Progenitor cell of endocrine pancreas (in vitro differentiated cells): ENCODE measurements around the gene ZKSCAN8. TPM values are rescaled to one million over a fixed set of nuclear protein-coding genes. Genes with fewer than 3 reads are reported as not detected.
"Not testable (repeated sequence)": the region's sequence is repeated elsewhere in the genome, so short reads cannot be mapped to it uniquely, and the experiment has no call there.

Experiments
- DNase-seq: peaks from one replicate; pipeline ENCODE4 v3.0.0; 2021; ENCODE audit warnings: low spot score; ENCODE audit not compliant: unreplicated experiment
- H3K27ac Mint-ChIP-seq: 2 replicates; pipeline ENCODE4 v1.8.0; 2021; ENCODE audit warnings: mild to moderate bottlenecking, moderate library complexity, mixed read lengths
- H3K27me3 Mint-ChIP-seq: 2 replicates; pipeline ENCODE4 v1.8.0; 2021; ENCODE audit warnings: mixed read lengths
- H3K36me3 Mint-ChIP-seq: 2 replicates; pipeline ENCODE4 v1.8.0; 2022; ENCODE audit warnings: mixed read lengths; ENCODE audit not compliant: insufficient read depth
- H3K4me1 Mint-ChIP-seq: 2 replicates; pipeline ENCODE4 v1.8.0; 2021; ENCODE audit warnings: low read depth, mixed read lengths
- H3K4me3 Mint-ChIP-seq: 2 replicates; pipeline ENCODE4 v1.8.0; 2021; ENCODE audit warnings: low read depth, mild to moderate bottlenecking, moderate library complexity, mixed read lengths
- H3K9me3 Mint-ChIP-seq: 2 replicates; pipeline ENCODE4 v1.8.0; 2021; ENCODE audit warnings: low read depth, mixed read lengths
- CTCF ChIP-seq: fragments of 200-600 bp; sonication (generic); IDR thresholded peaks from one replicate; pipeline ENCODE4 v1.5.0; 2021; ENCODE audit warnings: antibody characterized with exemption, mild to moderate bottlenecking; ENCODE audit not compliant: unreplicated experiment
- total RNA-seq: library from RNA; stranded (reverse); gene quantifications from 2 replicates; pipeline ENCODE4 v1.2.1, GENCODE V29; 2021

Gene ZKSCAN8
- total RNA-seq, 1 donor from 2014 or later = 47.6 TPM

DNA sequence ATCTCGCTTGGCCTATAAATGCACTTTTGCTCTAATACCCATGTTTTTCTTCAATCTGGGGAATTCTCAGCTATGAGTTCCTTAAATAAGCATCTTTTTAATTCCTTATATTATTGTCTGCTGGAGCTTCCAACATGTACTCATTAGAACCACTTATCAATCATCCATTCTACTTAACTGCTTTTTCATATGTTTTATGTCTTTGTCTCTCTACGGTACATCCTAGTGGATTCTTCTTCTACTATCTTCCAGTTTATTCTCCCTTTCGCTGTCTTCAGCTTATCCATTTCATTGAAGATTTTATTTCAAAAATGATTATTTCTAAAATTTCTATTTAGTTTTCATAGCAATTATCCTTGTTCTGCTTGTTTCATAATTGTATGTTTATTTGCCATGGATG is 29.7 kb upstream of the ZKSCAN8 start:
- H3K36me3 Mint-ChIP-seq = peaks cover 16% of the 10 kb centered on the region
- H3K27me3 Mint-ChIP-seq = peaks cover 18% of the 10 kb centered on the region
- no peak for DNase-seq
- H3K27ac Mint-ChIP-seq = no peak overlapping the region
- no peak overlapping the region for H3K4me3 Mint-ChIP-seq
- no peaks in the 10 kb centered on the region for H3K9me3 Mint-ChIP-seq
- H3K4me1 Mint-ChIP-seq = no peaks in the 10 kb centered on the region
- no peak for TF ChIP-seq CTCF

GRCh38 chr6:28115799-28116198 is 25.9 kb upstream of the ZKSCAN8 start:
- Mint-ChIP-seq H3K27me3 (no peaks in the 10 kb centered on the region), H3K27ac (no peak overlapping the region), H3K36me3 (peaks cover 21% of the 10 kb centered on the region), H3K4me3 (no peak overlapping the region), H3K9me3 (no peaks in the 10 kb centered on the region), H3K4me1 (no peaks in the 10 kb centered on the region)
- TF ChIP-seq CTCF = no peak
- no peak for DNase-seq

DNA sequence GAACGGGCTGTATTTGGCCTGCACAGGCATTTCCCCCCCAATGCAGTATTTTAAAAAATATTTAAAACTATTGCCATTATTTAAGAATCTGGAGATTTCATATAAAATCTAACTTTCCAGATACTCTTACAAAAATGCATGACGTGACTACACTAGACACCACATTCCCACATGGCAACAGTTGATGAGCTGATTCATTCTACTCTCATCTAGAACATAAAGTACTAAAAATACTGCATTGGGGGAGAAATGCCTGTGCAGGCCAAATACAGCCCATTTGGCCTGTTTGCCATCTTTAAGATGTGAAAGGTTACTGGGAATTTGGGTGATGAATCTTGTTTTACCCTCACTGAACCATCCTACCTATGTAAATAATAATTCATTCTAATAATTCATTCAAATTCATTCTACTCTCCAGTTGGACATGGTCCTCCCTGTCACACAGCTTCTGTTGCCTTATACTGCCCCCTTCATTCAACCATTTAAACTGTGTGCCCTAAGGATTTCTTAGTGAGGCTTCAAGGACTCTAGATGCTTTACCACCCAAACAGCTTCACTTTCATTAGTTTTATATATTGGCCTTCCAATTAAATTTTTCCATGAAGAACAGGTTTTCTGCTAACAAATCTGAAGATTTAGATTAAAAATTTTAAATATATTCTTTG is 24.2 kb upstream of the ZKSCAN8 start:
- DNase-seq = no peak
- H3K27me3 Mint-ChIP-seq = no peaks in the 10 kb centered on the region
- no peak overlapping the region for H3K4me3 Mint-ChIP-seq
- H3K27ac Mint-ChIP-seq = no peak overlapping the region
- no peaks in the 10 kb centered on the region for H3K4me1 Mint-ChIP-seq
- H3K36me3 Mint-ChIP-seq = peaks cover 22% of the 10 kb centered on the region
- TF ChIP-seq CTCF = no peak
- no peaks in the 10 kb centered on the region for H3K9me3 Mint-ChIP-seq

GRCh38 chr6:28118217-28118616 is 23.5 kb upstream of the ZKSCAN8 start:
- H3K9me3 Mint-ChIP-seq = no peaks in the 10 kb centered on the region
- DNase-seq = no peak
- H3K4me1 Mint-ChIP-seq = no peaks in the 10 kb centered on the region
- peaks cover 24% of the 10 kb centered on the region for H3K36me3 Mint-ChIP-seq
- no peak for TF ChIP-seq CTCF
- H3K27ac Mint-ChIP-seq = no peak overlapping the region
- H3K4me3 Mint-ChIP-seq = no peak overlapping the region
- no peaks in the 10 kb centered on the region for H3K27me3 Mint-ChIP-seq

DNA sequence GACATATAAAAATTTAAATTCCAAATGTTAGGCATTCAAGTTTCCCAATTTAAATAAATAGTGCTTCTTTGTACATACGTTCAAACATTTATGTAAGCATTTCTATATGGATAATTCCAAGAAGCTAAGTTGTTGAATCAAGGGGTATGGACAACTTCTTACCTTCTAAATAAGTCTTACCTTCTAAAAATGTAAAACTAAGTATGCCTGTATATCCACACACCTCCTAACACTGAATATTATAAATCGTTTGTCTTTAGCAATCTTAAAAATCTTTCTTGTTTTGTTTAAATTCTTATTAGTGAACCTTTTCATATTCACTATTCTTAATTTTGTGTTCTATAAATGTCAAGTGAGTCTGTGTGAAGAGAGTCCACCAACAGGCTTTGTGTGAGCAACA is 19.8 kb upstream of the ZKSCAN8 start:
- Mint-ChIP-seq H3K4me3 (no peak overlapping the region), H3K27me3 (no peaks in the 10 kb centered on the region), H3K9me3 (no peaks in the 10 kb centered on the region), H3K4me1 (peaks cover 14% of the 10 kb centered on the region), H3K27ac (no peak overlapping the region), H3K36me3 (peaks cover 10% of the 10 kb centered on the region)
- no peak for TF ChIP-seq CTCF
- DNase-seq = no peak

DNA sequence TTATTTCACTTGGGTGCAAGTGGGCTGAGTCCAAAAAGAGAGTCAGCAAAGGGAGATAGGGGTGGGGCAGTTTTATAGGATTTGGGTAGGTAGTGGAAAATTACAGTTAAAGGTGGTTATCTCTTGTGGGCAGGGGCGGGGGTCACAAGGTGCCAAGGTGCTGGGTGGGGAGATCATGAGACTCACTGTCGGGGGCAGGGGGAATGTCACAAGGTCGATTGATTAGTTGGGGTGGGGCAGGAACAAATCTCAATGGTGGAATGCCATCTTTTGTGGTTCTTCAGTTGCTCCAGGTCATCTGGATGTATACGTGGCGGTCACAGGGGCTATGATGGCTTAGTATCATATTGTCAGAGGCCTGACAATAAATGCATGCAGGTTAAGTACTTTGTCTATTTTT is 19.4 kb upstream of the ZKSCAN8 start:
- H3K27ac Mint-ChIP-seq, H3K9me3 Mint-ChIP-seq, H3K4me3 Mint-ChIP-seq, DNase-seq, H3K27me3 Mint-ChIP-seq: not testable (repeated sequence)
- peaks cover 14% of the 10 kb centered on the region for H3K4me1 Mint-ChIP-seq
- H3K36me3 Mint-ChIP-seq = peaks cover 11% of the 10 kb centered on the region
